ENCODE results near the gene VWF.

VWF gene

DNA sequence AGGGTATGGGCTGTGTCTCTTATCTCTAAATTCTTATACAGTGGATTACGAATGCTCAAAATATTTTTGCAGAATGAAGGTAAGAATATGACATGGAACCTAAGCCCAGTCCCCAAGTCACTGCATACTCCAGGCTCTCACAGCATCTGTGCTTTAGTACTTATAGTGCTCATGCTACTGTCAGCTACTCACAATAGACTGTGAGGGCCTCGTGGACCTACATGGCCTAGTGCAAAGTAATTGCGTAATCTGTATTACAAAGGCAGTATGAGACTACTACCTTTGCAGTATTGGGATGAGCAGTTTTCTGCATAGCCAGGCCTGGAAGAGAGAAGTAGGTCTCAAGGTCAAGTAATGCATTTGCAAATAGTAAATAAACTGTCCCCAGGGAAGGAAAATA, 27.9 kb downstream of the VWF start:
- H3K36me3 ChIP-seq (ENCODE audit: control insufficient read depth, insufficient read depth, low read length): no peaks in the 10 kb centered on the region
- no peaks in the 10 kb centered on the region for H3K9me3 ChIP-seq (ENCODE audit: control insufficient read depth, insufficient read depth, low read length)
- no peak overlapping the region for H3K9ac ChIP-seq (ENCODE audit: low read depth, low read length)
- H3K4me3 ChIP-seq (ENCODE audit: low read depth, low read length): no peak overlapping the region
- H3K4me1 ChIP-seq (ENCODE audit: control insufficient read depth, insufficient read depth, low read length): no peaks in the 10 kb centered on the region
- H3K27me3 ChIP-seq (ENCODE audit: control insufficient read depth, insufficient read depth, low read length): no peaks in the 10 kb centered on the region

GRCh38 chr12:6095269-6095668, 29.2 kb downstream of the VWF start:
- no peaks in the 10 kb centered on the region for H3K9me3 ChIP-seq (ENCODE audit: control insufficient read depth, insufficient read depth, low read length)
- H3K36me3 ChIP-seq (ENCODE audit: control insufficient read depth, insufficient read depth, low read length): no peaks in the 10 kb centered on the region
- H3K4me1 ChIP-seq (ENCODE audit: control insufficient read depth, insufficient read depth, low read length): no peaks in the 10 kb centered on the region
- H3K27me3 ChIP-seq (ENCODE audit: control insufficient read depth, insufficient read depth, low read length): no peaks in the 10 kb centered on the region
- H3K4me3 ChIP-seq (ENCODE audit: low read depth, low read length): no peak overlapping the region
- no peak overlapping the region for H3K9ac ChIP-seq (ENCODE audit: low read depth, low read length)

DNA sequence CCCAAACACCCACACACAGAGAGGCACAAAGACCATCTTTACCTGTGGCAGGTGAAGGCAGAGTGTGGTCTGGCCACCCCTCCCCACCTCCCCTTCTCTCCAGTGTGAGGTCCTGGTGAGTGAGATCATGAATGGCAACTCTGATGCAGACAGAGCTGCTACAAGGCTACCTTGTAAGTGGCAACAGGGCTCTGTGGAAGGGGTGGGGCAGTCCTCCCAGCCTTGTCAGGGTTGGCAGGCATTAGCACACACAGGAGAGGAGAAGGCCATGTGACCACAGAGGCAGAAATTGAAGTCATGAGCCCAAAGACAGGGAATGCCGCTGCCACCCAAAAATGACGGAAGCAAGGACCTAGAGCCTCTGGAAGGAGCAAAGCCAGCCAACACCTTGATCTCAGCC, 30.7 kb downstream of the VWF start:
- Histone ChIP-seq H3K4me3 (ENCODE audit: low read depth, low read length) (no peak overlapping the region), H3K27me3 (ENCODE audit: control insufficient read depth, insufficient read depth, low read length) (no peaks in the 10 kb centered on the region), H3K9ac (ENCODE audit: low read depth, low read length) (no peak overlapping the region), H3K4me1 (ENCODE audit: control insufficient read depth, insufficient read depth, low read length) (peaks cover 5% of the 10 kb centered on the region), H3K36me3 (ENCODE audit: control insufficient read depth, insufficient read depth, low read length) (no peaks in the 10 kb centered on the region), H3K9me3 (ENCODE audit: control insufficient read depth, insufficient read depth, low read length) (no peaks in the 10 kb centered on the region)

DNA sequence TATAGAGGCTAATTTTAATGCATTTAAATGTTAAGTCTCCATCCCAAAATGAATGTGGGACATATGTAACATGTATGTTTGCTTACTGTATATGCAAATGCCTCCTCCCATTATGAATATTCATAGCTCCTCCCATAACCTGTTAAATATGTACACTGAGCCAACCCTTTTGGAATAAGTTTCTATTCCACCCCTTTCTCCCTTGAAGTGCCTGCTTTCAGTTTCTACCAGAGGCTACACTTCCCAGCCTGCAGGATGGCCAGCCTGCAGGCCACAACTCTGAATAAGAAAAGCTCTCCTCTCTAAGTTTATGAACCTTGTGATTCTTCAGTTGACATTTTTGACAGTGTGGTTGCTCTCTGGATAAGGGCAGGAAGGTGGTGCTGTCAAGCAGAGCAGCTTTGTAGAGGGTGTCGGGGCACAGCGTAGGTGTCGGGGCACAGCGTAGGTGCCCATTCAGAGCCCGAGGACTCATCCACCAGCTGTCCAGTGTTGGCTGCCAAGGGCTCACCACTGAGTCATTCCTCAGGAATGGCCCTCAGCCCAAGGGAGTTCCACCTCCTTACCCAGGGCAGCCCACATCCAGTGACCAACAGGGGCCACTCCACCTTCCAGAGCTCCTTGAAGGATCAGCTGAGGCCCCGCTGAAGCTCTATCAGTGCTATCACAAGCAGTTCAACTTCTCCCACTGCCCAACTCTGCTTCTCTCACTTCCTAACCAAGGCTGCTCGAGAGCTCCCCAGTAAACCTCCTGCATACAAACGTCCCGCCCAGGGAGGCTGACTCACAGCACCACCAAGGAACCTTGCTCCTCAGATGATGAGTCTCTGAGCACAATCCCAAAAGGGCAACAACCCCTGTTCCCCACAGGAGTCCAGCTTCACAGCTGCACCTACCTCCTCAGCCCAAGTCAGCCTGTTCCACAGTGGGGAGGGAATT, 31.4 kb downstream of the VWF start:
- Histone ChIP-seq H3K9me3 (ENCODE audit: control insufficient read depth, insufficient read depth, low read length) (no peaks in the 10 kb centered on the region), H3K4me1 (ENCODE audit: control insufficient read depth, insufficient read depth, low read length) (peaks cover 8% of the 10 kb centered on the region), H3K27me3 (ENCODE audit: control insufficient read depth, insufficient read depth, low read length) (no peaks in the 10 kb centered on the region), H3K9ac (ENCODE audit: low read depth, low read length) (no peak overlapping the region), H3K36me3 (ENCODE audit: control insufficient read depth, insufficient read depth, low read length) (no peaks in the 10 kb centered on the region), H3K4me3 (ENCODE audit: low read depth, low read length) (no peak overlapping the region)

DNA sequence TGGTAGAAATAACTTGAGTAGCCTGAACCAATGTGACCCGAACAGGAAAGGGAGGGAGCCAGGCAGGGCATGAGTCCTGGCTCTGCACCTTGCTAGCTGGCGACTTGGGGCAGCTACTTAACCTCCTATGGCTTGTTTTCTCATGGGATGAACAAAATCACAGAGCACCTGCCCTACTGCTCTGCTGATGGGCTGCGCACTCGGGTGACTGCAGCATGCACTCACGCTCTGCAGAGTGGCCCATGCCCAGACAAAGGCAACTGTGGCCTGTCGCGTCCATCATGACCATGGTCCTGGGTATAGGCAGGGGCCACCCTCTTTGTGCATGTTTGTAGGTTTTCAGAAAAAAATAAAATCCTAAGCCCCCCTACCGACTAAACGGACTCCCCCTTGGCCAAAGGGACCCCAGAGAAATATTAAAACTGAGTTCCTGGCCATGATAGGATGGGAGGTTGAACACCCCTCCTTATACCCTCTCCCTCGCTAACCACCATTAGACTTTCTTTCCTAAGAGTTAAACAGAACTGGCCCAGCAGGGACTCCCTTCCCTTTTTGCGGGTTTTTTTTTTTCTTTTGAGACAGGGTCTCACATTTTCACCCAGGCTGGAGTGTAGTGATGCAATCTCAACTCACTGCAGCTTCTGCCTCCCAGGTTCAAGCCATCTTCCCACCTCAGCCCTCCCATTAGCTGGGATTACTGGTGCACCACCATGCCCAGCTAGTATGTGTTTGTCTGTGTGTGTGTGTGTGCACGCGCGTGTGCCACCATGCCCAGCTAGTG, 32.5 kb downstream of the VWF start:
- no peaks in the 10 kb centered on the region for H3K9me3 ChIP-seq (ENCODE audit: control insufficient read depth, insufficient read depth, low read length)
- H3K4me1 ChIP-seq (ENCODE audit: control insufficient read depth, insufficient read depth, low read length): peaks cover 8% of the 10 kb centered on the region
- no peaks in the 10 kb centered on the region for H3K36me3 ChIP-seq (ENCODE audit: control insufficient read depth, insufficient read depth, low read length)
- H3K9ac ChIP-seq (ENCODE audit: low read depth, low read length): no peak overlapping the region
- no peaks in the 10 kb centered on the region for H3K27me3 ChIP-seq (ENCODE audit: control insufficient read depth, insufficient read depth, low read length)
- H3K4me3 ChIP-seq (ENCODE audit: low read depth, low read length): no peak overlapping the region

- H3K9me3 ChIP-seq (ENCODE audit: control insufficient read depth, insufficient read depth, low read length): no peaks in the 10 kb centered on the region
- H3K36me3 ChIP-seq (ENCODE audit: control insufficient read depth, insufficient read depth, low read length): no peaks in the 10 kb centered on the region
- peaks cover 8% of the 10 kb centered on the region for H3K4me1 ChIP-seq (ENCODE audit: control insufficient read depth, insufficient read depth, low read length)
- H3K27me3 ChIP-seq (ENCODE audit: control insufficient read depth, insufficient read depth, low read length): no peaks in the 10 kb centered on the region
- H3K4me3 ChIP-seq (ENCODE audit: low read depth, low read length): no peak overlapping the region
- H3K9ac ChIP-seq (ENCODE audit: low read depth, low read length): no peak overlapping the region
Observed at GRCh38 chr12:6090803-6091202, 33.7 kb downstream of the VWF start.

GRCh38 chr12:6088921-6089747, 35.3 kb downstream of the VWF start:
- H3K9ac ChIP-seq (ENCODE audit: low read depth, low read length): no peak overlapping the region
- no peaks in the 10 kb centered on the region for H3K27me3 ChIP-seq (ENCODE audit: control insufficient read depth, insufficient read depth, low read length)
- H3K36me3 ChIP-seq (ENCODE audit: control insufficient read depth, insufficient read depth, low read length): no peaks in the 10 kb centered on the region
- no peaks in the 10 kb centered on the region for H3K9me3 ChIP-seq (ENCODE audit: control insufficient read depth, insufficient read depth, low read length)
- peaks cover 13% of the 10 kb centered on the region for H3K4me1 ChIP-seq (ENCODE audit: control insufficient read depth, insufficient read depth, low read length)
- no peak overlapping the region for H3K4me3 ChIP-seq (ENCODE audit: low read depth, low read length)

GRCh38 chr12:6086316-6086715, 38.2 kb downstream of the VWF start:
- no peaks in the 10 kb centered on the region for H3K27me3 ChIP-seq (ENCODE audit: control insufficient read depth, insufficient read depth, low read length)
- H3K36me3 ChIP-seq (ENCODE audit: control insufficient read depth, insufficient read depth, low read length): no peaks in the 10 kb centered on the region
- peaks cover 17% of the 10 kb centered on the region for H3K4me1 ChIP-seq (ENCODE audit: control insufficient read depth, insufficient read depth, low read length)
- H3K9me3 ChIP-seq (ENCODE audit: control insufficient read depth, insufficient read depth, low read length): no peaks in the 10 kb centered on the region
- H3K4me3 ChIP-seq (ENCODE audit: low read depth, low read length): no peak overlapping the region
- H3K9ac ChIP-seq (ENCODE audit: low read depth, low read length): no peak overlapping the region

DNA sequence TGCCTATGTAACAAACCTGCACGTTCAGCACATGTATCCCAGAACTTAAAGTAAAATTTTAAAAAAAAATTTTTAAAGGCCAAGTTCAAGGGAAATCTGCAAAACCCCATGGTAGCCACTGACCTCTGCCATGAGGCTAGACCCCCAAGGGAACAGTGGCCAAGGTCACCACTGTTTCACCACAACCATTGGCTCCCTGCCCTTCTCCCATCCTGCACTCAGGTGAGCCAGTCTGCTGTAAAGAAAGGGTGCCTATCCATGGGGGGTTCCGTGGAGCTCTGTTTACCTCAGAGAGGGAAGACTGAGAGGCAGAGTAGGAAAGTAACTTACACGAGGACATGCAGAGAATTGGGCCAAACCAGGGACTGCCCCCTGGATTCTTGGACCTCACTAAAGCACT, 38.6 kb downstream of the VWF start:
- H3K9ac ChIP-seq (ENCODE audit: low read depth, low read length): no peak overlapping the region
- H3K4me3 ChIP-seq (ENCODE audit: low read depth, low read length): no peak overlapping the region
- H3K27me3 ChIP-seq (ENCODE audit: control insufficient read depth, insufficient read depth, low read length): no peaks in the 10 kb centered on the region
- H3K9me3 ChIP-seq (ENCODE audit: control insufficient read depth, insufficient read depth, low read length): no peaks in the 10 kb centered on the region
- H3K4me1 ChIP-seq (ENCODE audit: control insufficient read depth, insufficient read depth, low read length): peaks cover 17% of the 10 kb centered on the region
- no peaks in the 10 kb centered on the region for H3K36me3 ChIP-seq (ENCODE audit: control insufficient read depth, insufficient read depth, low read length)

- Histone ChIP-seq H3K27me3 (ENCODE audit: control insufficient read depth, insufficient read depth, low read length) (no peaks in the 10 kb centered on the region), H3K36me3 (ENCODE audit: control insufficient read depth, insufficient read depth, low read length) (no peaks in the 10 kb centered on the region), H3K9ac (ENCODE audit: low read depth, low read length) (no peak overlapping the region), H3K4me3 (ENCODE audit: low read depth, low read length) (no peak overlapping the region), H3K9me3 (ENCODE audit: control insufficient read depth, insufficient read depth, low read length) (no peaks in the 10 kb centered on the region), H3K4me1 (ENCODE audit: control insufficient read depth, insufficient read depth, low read length) (peaks cover 17% of the 10 kb centered on the region)
Observed at GRCh38 chr12:6084969-6085450, 39.5 kb downstream of the VWF start.

DNA sequence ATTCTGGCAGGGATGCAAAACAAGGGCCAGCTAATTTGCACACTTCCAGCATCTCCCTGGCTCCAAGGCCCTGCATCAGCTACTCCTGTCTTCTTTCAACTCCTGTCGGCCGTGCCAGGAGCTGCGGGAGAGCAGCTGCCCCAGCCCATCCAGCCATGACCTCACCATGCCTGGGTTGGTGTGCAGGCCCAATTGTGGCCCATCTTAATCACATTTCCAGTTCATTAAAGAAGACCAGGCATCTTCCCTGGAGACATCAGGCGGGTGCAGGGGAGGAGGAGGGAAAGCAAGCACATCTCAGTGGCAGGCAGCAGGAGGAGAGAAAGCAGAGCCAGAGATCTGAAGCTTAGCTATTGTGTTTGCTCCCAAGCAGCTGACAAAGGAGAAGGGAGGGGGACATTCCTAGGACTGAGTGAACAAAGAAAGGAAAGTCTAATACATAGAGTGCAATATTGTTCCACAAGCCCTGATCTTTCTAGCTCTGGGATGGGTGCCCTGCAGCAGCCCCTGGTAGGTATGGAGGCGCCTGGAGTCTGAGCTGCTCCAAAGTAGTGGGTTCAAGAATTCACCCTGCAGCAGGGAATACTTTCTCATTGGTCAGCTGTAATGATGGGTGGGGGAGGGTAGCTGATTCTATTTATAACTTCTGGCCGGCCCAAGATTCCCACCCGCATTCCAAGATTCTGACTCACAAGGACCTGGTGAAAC, 40.1 kb downstream of the VWF start:
- no peaks in the 10 kb centered on the region for H3K36me3 ChIP-seq (ENCODE audit: control insufficient read depth, insufficient read depth, low read length)
- no peaks in the 10 kb centered on the region for H3K27me3 ChIP-seq (ENCODE audit: control insufficient read depth, insufficient read depth, low read length)
- H3K9ac ChIP-seq (ENCODE audit: low read depth, low read length): no peak overlapping the region
- no peaks in the 10 kb centered on the region for H3K9me3 ChIP-seq (ENCODE audit: control insufficient read depth, insufficient read depth, low read length)
- no peak overlapping the region for H3K4me3 ChIP-seq (ENCODE audit: low read depth, low read length)
- H3K4me1 ChIP-seq (ENCODE audit: control insufficient read depth, insufficient read depth, low read length): peaks cover 15% of the 10 kb centered on the region
